ENCODE measurements around the gene DEGS2.

DEGS2 gene

GRCh38 chr14:100115726-100116125 is 43.7 kb downstream of the DEGS2 start:
- TF ChIP-seq CTCF (IDR thresholded peaks at IDR 0.05; ENCODE audit: insufficient read depth, missing control alignments) = no peak
- FAIRE-seq (no peak), DNase-seq (ENCODE audit: insufficient read length, low spot score) (no peak)

- FAIRE-seq (no peak), DNase-seq (ENCODE audit: insufficient read length, low spot score) (no peak)
- TF ChIP-seq CTCF (IDR thresholded peaks at IDR 0.05; ENCODE audit: insufficient read depth, missing control alignments) = no peak
Observed at GRCh38 chr14:100115236-100115635, 44.2 kb downstream of the DEGS2 start.

- DNase-seq (ENCODE audit: insufficient read length, low spot score) (no peak), FAIRE-seq (no peak)
- no peak for TF ChIP-seq CTCF (IDR thresholded peaks at IDR 0.05; ENCODE audit: insufficient read depth, missing control alignments)
Observed at GRCh38 chr14:100114109-100114765, 45.2 kb downstream of the DEGS2 start.

GRCh38 chr14:100111931-100112704 is 47.3 kb downstream of the DEGS2 start:
- DNase-seq (ENCODE audit: insufficient read length, low spot score) (no peak), FAIRE-seq (no peak)
- no peak for TF ChIP-seq CTCF (IDR thresholded peaks at IDR 0.05; ENCODE audit: insufficient read depth, missing control alignments)

GRCh38 chr14:100110816-100111215 is 48.6 kb downstream of the DEGS2 start:
- FAIRE-seq = no peak
- no peak for TF ChIP-seq CTCF (IDR thresholded peaks at IDR 0.05; ENCODE audit: insufficient read depth, missing control alignments)
- no peak for DNase-seq (ENCODE audit: insufficient read length, low spot score)

- TF ChIP-seq CTCF (IDR thresholded peaks at IDR 0.05; ENCODE audit: insufficient read depth, missing control alignments) = no peak
- FAIRE-seq (no peak), DNase-seq (ENCODE audit: insufficient read length, low spot score) (no peak)
Observed at GRCh38 chr14:100109594-100109955, 49.9 kb downstream of the DEGS2 start.

All from D721Med (cell line).